HepG2 (cell line): ENCODE results near the gene CCM2. TPM values are rescaled to one million over a fixed set of nuclear protein-coding genes. Genes with fewer than 3 reads are reported as not detected.

Experiments used
- ARID4A ChIP-seq: sonication (generic); formaldehyde crosslinking; IDR thresholded peaks from 2 replicates; pipeline ENCODE4 v1.5.0; 2020; ENCODE audit warnings: mild to moderate bottlenecking, missing genetic modification reagents, borderline replicate concordance
- ATF7-NPFF ChIP-seq: sonication (generic); formaldehyde crosslinking; IDR thresholded peaks from 2 replicates; pipeline ENCODE4 v1.8.1; 2023; ENCODE audit warnings: mild to moderate bottlenecking, low read depth, missing genetic modification reagents, moderate library complexity
- CAMTA2 ChIP-seq: sonication (generic); formaldehyde crosslinking; IDR thresholded peaks from 2 replicates; pipeline ENCODE4 v1.4.0; 2020; ENCODE audit warnings: mild to moderate bottlenecking, missing genetic modification reagents, borderline replicate concordance
- ERF ChIP-seq: IDR thresholded peaks from 2 replicates; pipeline ENCODE4 v1.6.1; 2018; ENCODE audit warnings: missing biosample characterization, missing genetic modification reagents
- FOXK1 ChIP-seq: sonication (generic); formaldehyde crosslinking; IDR thresholded peaks from 2 replicates; pipeline ENCODE4 v1.4.0; 2020; ENCODE audit warnings: low read depth, missing genetic modification reagents, borderline replicate concordance
- FOXP4 ChIP-seq: sonication (generic); formaldehyde crosslinking; IDR thresholded peaks from 2 replicates; pipeline ENCODE4 v1.4.0; 2020; ENCODE audit warnings: missing genetic modification reagents
- HBP1 ChIP-seq: IDR thresholded peaks from 2 replicates; pipeline ENCODE4 v1.6.1; 2016; ENCODE audit warnings: low read depth, control low read depth
- HMGXB3 ChIP-seq: sonication (generic); formaldehyde crosslinking; IDR thresholded peaks from 2 replicates; pipeline ENCODE4 v1.4.0; 2020; ENCODE audit warnings: missing genetic modification reagents, borderline replicate concordance
- MIXL1 ChIP-seq: IDR thresholded peaks from 2 replicates; pipeline ENCODE4 v1.6.1; 2016
- NR2F6 ChIP-seq, 2 experiments: IDR thresholded peaks; 2 replicates each; pipeline ENCODE4 v1.6.1; 2016; ENCODE audit warnings: antibody characterized with exemption in 1 of 2, mild to moderate bottlenecking in 1 of 2
- TCF7L2 ChIP-seq: IDR thresholded peaks from 2 replicates; pipeline ENCODE4 v1.6.1; 2011; ENCODE audit warnings: mild to moderate bottlenecking, low read depth, low read length, moderate library complexity
- TSC22D2 ChIP-seq: sonication (generic); formaldehyde crosslinking; IDR thresholded peaks from 2 replicates; pipeline ENCODE4 v1.5.1; 2020; ENCODE audit warnings: missing genetic modification reagents, mild to moderate bottlenecking, borderline replicate concordance
- XRCC5 ChIP-seq: fragments of 200-400 bp; formaldehyde crosslinking; optimal IDR thresholded peaks from 2 replicates; pipeline ENCODE3; 2017; ENCODE audit warnings: mild to moderate bottlenecking, low read length
- ZNF10 ChIP-seq: sonication (generic); formaldehyde crosslinking; IDR thresholded peaks from 2 replicates; pipeline ENCODE4 v1.4.0; 2020; ENCODE audit warnings: mild to moderate bottlenecking, low read depth, missing genetic modification reagents, borderline replicate concordance
- ZNF234 ChIP-seq: sonication (generic); formaldehyde crosslinking; conservative IDR thresholded peaks from 2 replicates; pipeline ENCODE4 v1.5.1; 2020; ENCODE audit warnings: mild to moderate bottlenecking, missing genetic modification reagents
- ZNF570 ChIP-seq: sonication (generic); formaldehyde crosslinking; IDR thresholded peaks from 2 replicates; pipeline ENCODE4 v1.4.0; 2020; ENCODE audit warnings: mild to moderate bottlenecking, missing genetic modification reagents, borderline replicate concordance
- polyA plus RNA-seq, 8 experiments: library from polyadenylated mRNA; depleted of rRNA in 3 of 8; stranded (reverse) in 7 of 8; unstranded in 1 of 8; fragments of >200 nt; fragmentation: Illumina TruSeq in 4 of 8; extraction: Trizol in 4 of 8; gene quantifications; 2 replicates each; pipeline versions ENCODE4 v1.2.1 to v1.2.3, GENCODE V29; 2011 to 2016; ENCODE audit warnings: low read depth in 4 of 8, missing spikeins in 1 of 8, mixed read lengths in 1 of 8; ENCODE audit not compliant: insufficient read depth in 1 of 8
- total RNA-seq, 5 experiments: library from RNA; depleted of rRNA; stranded (reverse); fragments of >200 nt; fragmentation: Illumina TruSeq; extraction: Trizol; gene quantifications; 2 replicates each; pipeline ENCODE4 v1.2.3, GENCODE V29; 2016; ENCODE audit warnings: low read depth in 1 of 5

CCM2 gene
- total and polyA plus RNA-seq, 2 of the 13 experiments (the other 11 are each of a cell fraction or from before 2014, with no cell fraction given): 13.7 to 15.8 TPM

GRCh38 chr7:45015313-45015712 lies 15.3 kb downstream of the CCM2 start (continued):
- TF ChIP-seq FOXP4 (CRISPR knock-in tag) (peak; percentile 24; the same call in 1 of the 2 replicates), CAMTA2 (no peak), XRCC5 (peak; percentile 15), FOXK1 (no peak), ZNF570 (no peak), ARID4A (CRISPR knock-in tag) (no peak; the same call in 1 of the 2 replicates), HMGXB3 (no peak), ATF7-NPFF (CRISPR knock-in tag) (no peak), TCF7L2 (no peak), TSC22D2 (CRISPR knock-in tag) (no peak), NR2F6 (IDR thresholded peaks at IDR 0.05) (peak; percentile 69), NR2F6 (CRISPR knock-in tag; IDR thresholded peaks at IDR 0.05) (peak; percentile 80), ZNF10 (no peak), HBP1 (CRISPR knock-in tag) (no peak), ZNF234 (no peak), MIXL1 (CRISPR knock-in tag) (peak; percentile 26; the same call in 1 of the 2 replicates), ERF (CRISPR knock-in tag) (no peak)
